Sigmoid colon (tissue), 4 donors: ENCODE data around the gene ATP6V1F.

Experiments used
- EP300 ChIP-seq, 4 donors: sonication (generic); formaldehyde crosslinking; IDR thresholded peaks; one replicate each; pipeline ENCODE4 v1.6.1; 2017; ENCODE audit warnings: antibody characterized with exemption in 4 of 4
- POLR2A ChIP-seq, 2 donors: fragments of 450-650 bp; IDR thresholded peaks; one replicate each; pipeline ENCODE4 v1.6.1; 2016; ENCODE audit warnings: antibody characterized with exemption in 2 of 2, mild to moderate bottlenecking in 2 of 2, moderate library complexity in 2 of 2
- POLR2AphosphoS5 ChIP-seq, 4 donors: sonication (generic); formaldehyde crosslinking; IDR thresholded peaks; one replicate each; pipeline ENCODE4 v1.6.1; 2017; ENCODE audit warnings: antibody characterized with exemption in 4 of 4
- TF ChIP-seq, protein P1 (sequence below), 4 experiments: fragments of 450-650 bp in 3 of 4; fragments of 200-600 bp in 1 of 4; IDR thresholded peaks; one replicate each; pipeline ENCODE4 v1.5.1; 2016 to 2019; ENCODE audit warnings: antibody characterized with exemption in 4 of 4, mild to moderate bottlenecking in 3 of 4, moderate library complexity in 2 of 4

DNA sequence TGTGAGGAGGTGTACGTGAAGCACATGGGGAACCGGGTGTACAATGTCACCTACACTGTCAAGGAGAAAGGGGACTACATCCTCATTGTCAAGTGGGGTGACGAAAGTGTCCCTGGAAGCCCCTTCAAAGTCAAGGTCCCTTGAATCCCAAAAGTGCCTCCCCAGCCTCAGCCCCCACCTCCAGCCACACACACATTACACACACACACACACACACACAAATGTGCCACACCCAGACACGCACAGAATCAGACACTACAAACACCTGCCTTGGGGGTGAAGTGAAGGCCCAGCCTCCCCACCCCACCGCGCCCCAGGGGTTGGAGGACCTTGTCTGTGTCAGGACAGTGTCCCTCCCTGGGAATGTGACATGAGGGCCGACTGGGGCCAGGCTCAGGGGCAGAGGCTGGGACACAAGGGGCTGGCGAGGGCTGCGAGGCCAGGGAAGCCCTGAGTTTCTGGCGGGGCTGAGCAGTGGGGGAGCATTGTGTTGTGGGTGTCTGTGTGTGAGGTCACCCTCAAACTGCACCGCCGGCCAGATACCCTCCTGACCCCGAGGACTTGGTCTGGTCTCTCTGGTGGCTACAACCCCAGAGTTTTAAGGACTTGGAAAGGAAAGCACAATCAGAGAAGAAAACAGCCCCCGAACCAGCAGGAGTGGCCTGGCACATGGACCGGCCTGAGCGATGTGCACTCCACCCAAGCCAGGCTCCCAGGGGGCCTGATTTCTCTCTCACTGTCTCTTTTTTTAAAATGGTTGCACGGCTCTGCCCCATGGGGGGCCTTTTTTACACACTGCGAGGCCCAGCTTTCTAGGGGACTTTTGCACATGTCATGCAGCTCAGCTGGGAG is 4.0 kb upstream of the ATP6V1F start:
- TF ChIP-seq, protein P1, sequence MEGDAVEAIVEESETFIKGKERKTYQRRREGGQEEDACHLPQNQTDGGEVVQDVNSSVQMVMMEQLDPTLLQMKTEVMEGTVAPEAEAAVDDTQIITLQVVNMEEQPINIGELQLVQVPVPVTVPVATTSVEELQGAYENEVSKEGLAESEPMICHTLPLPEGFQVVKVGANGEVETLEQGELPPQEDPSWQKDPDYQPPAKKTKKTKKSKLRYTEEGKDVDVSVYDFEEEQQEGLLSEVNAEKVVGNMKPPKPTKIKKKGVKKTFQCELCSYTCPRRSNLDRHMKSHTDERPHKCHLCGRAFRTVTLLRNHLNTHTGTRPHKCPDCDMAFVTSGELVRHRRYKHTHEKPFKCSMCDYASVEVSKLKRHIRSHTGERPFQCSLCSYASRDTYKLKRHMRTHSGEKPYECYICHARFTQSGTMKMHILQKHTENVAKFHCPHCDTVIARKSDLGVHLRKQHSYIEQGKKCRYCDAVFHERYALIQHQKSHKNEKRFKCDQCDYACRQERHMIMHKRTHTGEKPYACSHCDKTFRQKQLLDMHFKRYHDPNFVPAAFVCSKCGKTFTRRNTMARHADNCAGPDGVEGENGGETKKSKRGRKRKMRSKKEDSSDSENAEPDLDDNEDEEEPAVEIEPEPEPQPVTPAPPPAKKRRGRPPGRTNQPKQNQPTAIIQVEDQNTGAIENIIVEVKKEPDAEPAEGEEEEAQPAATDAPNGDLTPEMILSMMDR (IDR thresholded peaks at IDR 0.05) = no peak
- no peak for TF ChIP-seq POLR2A (IDR thresholded peaks at IDR 0.05)
- peak in 2 of 4 donors; percentile 11 to 17 for TF ChIP-seq POLR2AphosphoS5 (IDR thresholded peaks at IDR 0.05)
- TF ChIP-seq EP300 (IDR thresholded peaks at IDR 0.05) = no peak
